ENCODE data around the gene C1orf87.

The C1orf87 gene

DNA sequence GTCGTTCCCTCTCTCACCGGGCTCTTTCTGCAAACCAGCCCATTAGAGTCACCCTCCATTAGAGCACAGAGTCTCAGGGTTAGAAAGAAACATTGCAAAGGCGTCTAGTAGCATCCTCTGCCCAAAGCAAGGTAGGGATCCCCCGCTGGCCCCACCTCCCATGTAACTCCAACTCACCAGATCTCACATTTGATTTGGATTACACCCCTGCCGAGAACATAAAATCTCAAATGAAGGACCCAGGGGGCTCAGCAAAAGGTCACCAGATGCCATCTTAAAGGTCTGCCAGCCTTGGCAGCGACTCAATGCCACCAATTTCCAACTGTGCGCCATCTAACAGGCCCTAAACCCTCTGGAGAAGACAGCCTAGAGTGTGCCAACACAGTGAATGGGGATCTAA, 14.1 kb downstream of the C1orf87 start:
- DNase-seq: peak; percentile 37

DNA sequence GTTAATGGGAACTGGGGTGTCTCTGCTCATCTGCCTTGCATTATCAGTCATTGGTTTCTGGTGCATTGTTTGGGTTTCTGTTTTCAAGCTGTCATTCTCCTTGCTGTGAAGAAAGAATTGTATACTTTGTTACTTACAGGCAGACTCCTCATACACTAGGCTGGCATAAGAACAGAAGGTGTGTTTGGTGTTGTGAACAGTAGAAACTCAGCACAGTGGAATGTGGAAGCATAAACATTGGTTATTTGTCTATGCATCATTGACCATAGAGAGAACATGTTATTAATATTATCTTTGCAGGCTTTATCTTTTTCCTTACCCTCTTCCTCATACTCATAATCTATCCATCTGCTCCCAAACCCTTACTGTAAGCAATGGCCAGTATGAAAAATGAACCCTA, 18.2 kb downstream of the C1orf87 start:
- DNase-seq: no peak

- no peak for DNase-seq
Observed at GRCh38 chr1:60054374-60054773, 19.2 kb downstream of the C1orf87 start.

- no peak for DNase-seq
Observed at GRCh38 chr1:60052601-60053000, 21.0 kb downstream of the C1orf87 start.

- DNase-seq: no peak
Observed at GRCh38 chr1:60051191-60051590, 22.4 kb downstream of the C1orf87 start.

DNA sequence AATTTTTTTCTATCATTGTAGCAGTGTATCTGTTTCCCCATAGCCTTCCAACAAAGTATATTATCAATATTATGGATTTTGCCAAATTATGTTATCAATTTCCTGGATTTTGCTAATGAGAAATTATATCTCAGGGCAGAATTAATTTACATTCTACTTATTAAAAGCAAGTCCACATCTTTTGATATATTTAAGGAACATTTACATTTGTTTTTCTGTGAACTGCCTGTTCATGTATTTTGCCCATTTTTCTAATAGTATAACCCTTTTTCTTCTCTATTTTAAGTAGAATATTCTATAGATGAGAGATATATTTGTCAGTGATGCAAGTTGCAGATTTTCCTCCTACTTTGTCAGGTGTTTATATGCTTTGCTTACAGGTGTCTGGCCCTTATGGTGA, 24.4 kb downstream of the C1orf87 start:
- DNase-seq: no peak

GRCh38 chr1:60044881-60045280, 28.7 kb downstream of the C1orf87 start:
- no peak for DNase-seq

DNA sequence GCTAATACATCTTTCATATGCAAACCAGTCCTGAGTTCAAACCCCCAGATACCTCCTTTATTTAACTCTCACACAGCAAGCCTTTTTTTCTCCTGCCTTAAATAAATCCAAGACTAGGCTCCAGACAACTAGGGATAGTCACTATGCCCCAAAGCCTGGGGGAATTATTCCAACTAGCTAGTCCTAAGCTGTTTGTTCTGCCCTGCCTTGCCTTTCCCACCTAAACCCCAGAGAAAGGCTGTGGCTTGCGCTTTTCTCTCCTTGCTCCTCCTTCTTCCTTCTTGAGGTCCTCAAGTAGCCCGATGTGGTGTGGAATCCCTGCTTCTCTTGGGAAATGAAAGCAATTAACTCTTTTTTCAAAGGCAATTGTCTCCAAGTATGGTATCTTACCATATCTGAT, 31.8 kb downstream of the C1orf87 start:
- DNase-seq: no peak

- DNase-seq: no peak
Observed at GRCh38 chr1:60037669-60038068, 35.9 kb downstream of the C1orf87 start.

GRCh38 chr1:60036856-60037460, 36.6 kb downstream of the C1orf87 start:
- no peak for DNase-seq

GRCh38 chr1:60035921-60036320, 37.6 kb downstream of the C1orf87 start:
- no peak for DNase-seq

- no peak for DNase-seq
Observed at GRCh38 chr1:60034999-60035398, 38.6 kb downstream of the C1orf87 start.

GRCh38 chr1:60033066-60033465, 40.5 kb downstream of the C1orf87 start:
- DNase-seq: no peak

- DNase-seq: no peak
Observed at GRCh38 chr1:60031146-60031545, 42.4 kb downstream of the C1orf87 start.

DNA sequence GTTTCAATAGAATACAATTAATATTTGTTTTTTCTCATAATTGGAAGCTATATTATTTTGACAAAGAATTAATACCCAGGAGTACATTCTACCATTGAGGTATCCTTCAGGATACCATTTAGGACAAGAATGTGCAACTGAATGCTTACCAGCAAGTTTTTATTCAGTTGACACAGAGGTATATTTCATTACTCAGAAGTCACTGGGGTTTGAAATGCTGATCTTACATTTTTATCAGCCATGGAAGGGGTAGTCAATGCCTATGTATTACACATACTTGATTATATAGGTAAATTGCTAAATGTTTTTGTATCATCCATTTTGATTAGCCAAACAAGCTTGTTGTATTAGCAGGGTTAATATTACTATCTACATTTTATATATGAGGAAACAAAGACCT, 48.0 kb downstream of the C1orf87 start:
- DNase-seq: no peak

DNA sequence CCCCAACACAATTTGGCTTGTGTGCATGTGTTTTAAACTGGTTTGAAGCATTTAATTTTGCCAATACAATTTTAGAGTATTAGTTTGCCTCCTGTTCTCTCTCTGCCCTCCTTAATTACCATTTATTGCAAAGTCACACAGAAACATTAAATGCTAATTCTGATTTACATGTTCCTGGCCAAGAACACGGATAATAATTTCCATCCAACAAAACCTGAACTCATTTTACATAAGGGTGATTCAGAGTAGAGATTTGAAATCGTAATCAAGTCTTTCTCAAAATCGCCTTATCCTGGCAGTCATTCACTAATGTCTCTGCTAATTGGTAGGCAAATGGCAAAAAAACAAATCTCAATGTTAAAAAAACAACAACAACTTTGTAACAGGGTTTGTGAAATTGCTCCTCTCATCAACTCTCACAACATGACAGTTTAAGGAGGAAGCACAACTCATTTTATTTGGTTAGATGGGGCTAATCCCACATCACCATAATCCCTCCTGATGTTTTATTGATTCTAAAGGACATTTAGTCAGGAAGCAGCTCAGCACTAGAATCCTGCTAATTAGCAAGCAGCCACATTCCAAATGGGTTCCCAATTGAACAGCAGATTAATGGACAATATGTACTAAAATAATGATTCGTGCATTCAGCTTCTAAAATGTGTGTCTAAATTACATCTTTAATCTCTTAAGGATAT, 55.9 kb downstream of the C1orf87 start:
- no peak for DNase-seq

- no peak for DNase-seq
Observed at GRCh38 chr1:60010690-60011089, 62.9 kb downstream of the C1orf87 start.

DNA sequence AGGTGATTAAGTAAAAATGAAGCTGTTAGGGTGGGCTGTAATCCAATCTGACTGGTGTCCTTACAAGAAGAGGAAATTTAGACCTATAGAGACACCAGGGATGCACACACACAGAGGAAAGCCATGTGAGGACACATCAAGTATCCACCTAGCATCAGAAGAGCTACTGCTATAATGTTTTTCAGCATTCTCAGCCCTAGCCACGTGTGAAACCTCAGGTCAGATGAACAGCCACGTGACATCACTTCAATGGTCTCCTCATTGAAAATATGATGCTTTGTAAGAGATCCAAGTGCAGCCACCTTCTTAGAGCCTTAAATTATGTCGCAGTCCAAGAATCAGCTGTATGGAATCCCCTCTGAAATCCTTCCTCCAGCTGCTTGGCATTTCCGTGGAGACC, 65.1 kb downstream of the C1orf87 start:
- no peak for DNase-seq

DNA sequence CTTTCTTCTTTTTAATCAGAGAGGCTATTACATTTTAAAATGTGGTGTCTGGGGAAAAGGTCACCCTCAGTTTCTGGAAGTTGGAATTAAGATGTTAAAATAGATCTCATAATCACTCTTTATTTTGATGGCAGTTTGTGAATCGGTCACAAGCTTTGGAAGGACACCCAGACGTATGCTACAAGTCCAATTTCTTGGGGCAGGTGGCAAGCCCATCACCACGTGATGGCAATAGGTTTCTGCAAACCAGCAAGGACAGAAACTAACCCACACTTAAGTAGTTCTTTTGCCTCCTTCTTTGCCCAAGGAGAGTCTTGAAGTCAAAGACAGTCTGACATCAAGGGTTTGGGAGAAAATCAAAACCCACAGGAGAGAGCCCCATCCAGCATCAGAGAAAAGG, 72.9 kb downstream of the C1orf87 start:
- no peak for DNase-seq

DNA sequence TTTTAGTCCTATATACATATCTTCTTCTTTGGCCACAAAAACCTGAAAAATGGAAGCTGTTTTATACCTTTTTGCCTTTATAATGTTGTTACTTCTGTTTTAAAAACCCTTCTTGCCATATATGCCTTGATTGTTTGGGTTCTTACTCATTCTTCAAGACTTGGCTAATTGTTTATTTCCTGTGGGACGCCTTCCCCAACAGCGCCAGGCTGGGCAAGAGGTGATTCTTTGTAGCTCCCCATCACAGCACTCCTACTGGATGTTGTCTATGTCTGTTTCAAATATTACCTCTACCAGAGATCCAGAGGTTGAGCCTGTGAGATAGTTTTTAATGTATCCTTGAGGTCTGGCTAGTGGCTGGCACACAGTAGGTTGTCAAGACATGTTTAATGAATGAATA, 73.8 kb downstream of the C1orf87 start:
- no peak for DNase-seq

DNA sequence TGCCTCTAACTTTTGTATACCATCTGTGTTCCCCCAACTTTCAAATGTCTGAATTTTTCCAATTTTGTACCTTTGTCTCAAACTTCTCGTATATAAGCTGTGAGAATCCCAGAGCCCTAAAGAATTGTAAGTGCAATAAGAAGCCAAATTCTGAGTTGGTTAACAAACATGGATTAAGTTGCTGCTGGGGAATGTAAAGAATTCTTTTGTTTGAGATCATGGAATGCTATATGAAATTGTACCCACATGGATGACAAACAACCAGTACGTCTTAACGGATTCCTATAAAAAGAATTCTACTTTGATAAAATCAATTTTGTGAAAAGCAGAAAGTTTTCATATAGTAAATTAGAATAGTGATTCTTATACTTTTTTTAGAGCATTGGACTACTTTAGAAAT, 74.6 kb downstream of the C1orf87 start:
- no peak for DNase-seq

GRCh38 chr1:59997479-59998115, 76.0 kb downstream of the C1orf87 start:
- DNase-seq: no peak

DNA sequence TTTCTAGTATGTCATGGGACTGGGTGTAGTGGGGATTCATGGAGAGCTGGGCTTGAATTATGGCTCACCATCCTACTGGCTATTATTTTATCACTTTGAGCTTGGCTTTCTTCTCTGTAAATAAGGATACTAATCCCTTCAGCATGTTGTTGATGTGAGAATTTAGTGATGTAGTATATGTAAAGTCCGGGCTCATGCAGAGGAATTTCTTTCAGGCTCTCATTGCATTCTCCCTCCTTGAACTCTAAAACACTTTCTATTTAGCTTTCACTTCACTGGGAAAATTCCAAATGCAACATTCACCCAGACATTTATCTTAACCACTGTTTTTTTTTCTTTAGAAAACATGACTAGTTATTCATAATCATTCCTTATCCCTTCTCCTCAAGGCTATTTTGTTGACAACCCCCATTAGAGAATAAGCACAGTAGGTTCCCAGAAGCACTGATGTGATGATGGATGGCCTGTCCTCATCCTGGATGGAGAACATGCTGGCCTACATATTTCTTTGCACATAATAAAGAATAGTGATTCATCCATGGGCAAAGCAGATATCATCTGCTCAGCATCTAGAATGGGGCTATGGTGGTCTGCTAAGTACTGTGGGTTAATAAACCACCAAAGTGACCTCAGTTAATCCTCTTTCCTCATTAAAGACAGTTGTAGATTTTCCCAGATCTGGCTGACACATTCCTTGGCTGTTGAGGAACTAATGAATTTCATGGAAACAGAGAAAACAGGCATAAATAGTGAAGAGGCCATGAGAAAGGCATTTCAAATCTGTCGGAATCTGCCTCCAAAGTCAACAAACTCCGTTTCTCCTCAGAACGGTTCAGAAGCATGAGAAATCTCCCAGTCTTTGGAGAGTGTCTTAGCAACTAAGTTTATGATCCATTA, 79.0 kb downstream of the C1orf87 start:
- DNase-seq: no peak
